ENCODE measurements around the gene LCOR. TPM values are rescaled to one million over a fixed set of nuclear protein-coding genes. Genes with fewer than 3 reads are reported as not detected.

LCOR gene
- total and polyA plus RNA-seq, 9 of the 15 experiments (the other 6 are each of a cell fraction or from before 2014, with no cell fraction given) = 3.6 to 25.2 (median 14.4) TPM

GRCh38 chr10:96831867-96832720 is at the start of gene LCOR (continued):
- TF ChIP-seq UBTF (IDR thresholded peaks at IDR 0.05; ENCODE audit: borderline replicate concordance in 1 of 2, low read depth in 2 of 2, low read length in 2 of 2) (no peak; a peak in 1 of 4 replicates), CBX1 (IDR thresholded peaks at IDR 0.05; ENCODE audit: low read depth) (no peak; the same call in 1 of the 2 replicates), ZNF3 (CRISPR knock-in tag; IDR thresholded peaks at IDR 0.05) (no peak), CREBBP (IDR thresholded peaks at IDR 0.05; ENCODE audit: low read depth, low read length) (no peak), ATF1 (CRISPR knock-in tag; IDR thresholded peaks at IDR 0.05) (no peak), ATF1 (tag; IDR thresholded peaks at IDR 0.05) (no peak; the same call in 1 of the 2 replicates), CLOCK (CRISPR knock-in tag; IDR thresholded peaks at IDR 0.05; ENCODE audit: borderline replicate concordance) (no peak), NR0B1 (IDR thresholded peaks at IDR 0.05; ENCODE audit: partially characterized antibody) (no peak), ZNF551 (CRISPR knock-in tag; IDR thresholded peaks at IDR 0.05) (no peak), KLF1 (tag; IDR thresholded peaks at IDR 0.05) (no peak), POLR2B (IDR thresholded peaks at IDR 0.05; ENCODE audit: low read depth, partially characterized antibody) (peak; percentile 16), ETV5 (CRISPR knock-in tag; IDR thresholded peaks at IDR 0.05; ENCODE audit: low read depth) (peak; percentile 60), LARP7 (IDR thresholded peaks at IDR 0.05) (no peak), MXI1 (IDR thresholded peaks at IDR 0.05; ENCODE audit: low read depth, low read length) (no peak), MEF2D (tag; conservative IDR thresholded peaks at IDR 0.05; ENCODE audit: low read depth) (no peak), ZNF76 (CRISPR knock-in tag; IDR thresholded peaks at IDR 0.05; ENCODE audit: borderline replicate concordance) (no peak), ZFPM2 (CRISPR knock-in tag; IDR thresholded peaks at IDR 0.05) (no peak), ZNF384 (IDR thresholded peaks at IDR 0.05; ENCODE audit: low read depth, low read length) (peak; percentile 29; the same call in 1 of the 2 replicates), CEBPB (tag; IDR thresholded peaks at IDR 0.05) (no peak; the same call in 1 of the 2 replicates), MAZ (CRISPR knock-in tag; conservative IDR thresholded peaks at IDR 0.05 in 1 of 2, IDR thresholded peaks at IDR 0.05 in 1 of 2) (peak in 1 of 2 experiments; percentile 3; a peak in 1 of 4 replicates), ZKSCAN3 (CRISPR knock-in tag; IDR thresholded peaks at IDR 0.05) (no peak), ZNF444 (CRISPR knock-in tag; IDR thresholded peaks at IDR 0.05) (no peak), HNRNPH1 (optimal IDR thresholded peaks at IDR 0.05; ENCODE audit: low read depth, low read length) (no peak), ZNF282 (CRISPR knock-in tag; IDR thresholded peaks at IDR 0.05) (no peak)
